Activated CD4-positive, alpha-beta T cell treated with anti-CD3 and anti-CD28 coated beads, Interleukin-2, amount 10 ng/mL, durations not matched to agents 7 days and 5 days (primary cell): ENCODE measurements around the gene UBL7. TPM values are rescaled to one million over a fixed set of nuclear protein-coding genes. Genes with fewer than 3 reads are reported as not detected.
A peak's percentile ranks its signal among the peaks of the same experiment; 100 is the strongest.
"Not testable (repeated sequence)": the region's sequence is repeated elsewhere in the genome, so short reads cannot be mapped to it uniquely, and the experiment has no call there.

ENCODE experiments used
- CTCF ChIA-PET: fragments of 350-600 bp; sonication (Branson Sonifier 250); formaldehyde crosslinking; loops from one replicate; lab custom pipeline; 2021; ENCODE audit warnings: antibody characterized with exemption; lab: Charles Lee
- POLR2A ChIA-PET: fragments of 350-600 bp; sonication (Branson Sonifier 250); formaldehyde crosslinking; loops from one replicate; lab custom pipeline; 2021; ENCODE audit warnings: antibody characterized with exemption; lab: Charles Lee
- DNase-seq: peaks from one replicate; pipeline ENCODE4 v3.0.0-alpha.2; 2020
- H3K27ac Mint-ChIP-seq: one replicate; pipeline ENCODE4 v1.8.0; 2021; ENCODE audit warnings: mild to moderate bottlenecking, moderate library complexity, mixed read lengths
- H3K27me3 Mint-ChIP-seq: one replicate; pipeline ENCODE4 v1.8.0; 2021; ENCODE audit warnings: mixed read lengths
- H3K36me3 Mint-ChIP-seq: one replicate; pipeline ENCODE4 v1.8.0; 2021; ENCODE audit warnings: low read depth, mixed read lengths
- H3K4me1 Mint-ChIP-seq: one replicate; pipeline ENCODE4 v1.8.0; 2021; ENCODE audit warnings: mixed read lengths
- H3K4me3 Mint-ChIP-seq: one replicate; pipeline ENCODE4 v1.8.0; 2021; ENCODE audit warnings: mild to moderate bottlenecking, moderate library complexity, mixed read lengths
- H3K9me3 Mint-ChIP-seq: one replicate; pipeline ENCODE4 v1.8.0; 2021; ENCODE audit warnings: mixed read lengths
- total RNA-seq, 2 experiments: library from RNA; stranded (reverse); gene quantifications; one replicate each; pipeline ENCODE4 v1.2.3, GENCODE V29; 2021

The UBL7 gene
- total RNA-seq, 2 experiments from 2014 or later, result 52.2 to 53.7 TPM

DNA sequence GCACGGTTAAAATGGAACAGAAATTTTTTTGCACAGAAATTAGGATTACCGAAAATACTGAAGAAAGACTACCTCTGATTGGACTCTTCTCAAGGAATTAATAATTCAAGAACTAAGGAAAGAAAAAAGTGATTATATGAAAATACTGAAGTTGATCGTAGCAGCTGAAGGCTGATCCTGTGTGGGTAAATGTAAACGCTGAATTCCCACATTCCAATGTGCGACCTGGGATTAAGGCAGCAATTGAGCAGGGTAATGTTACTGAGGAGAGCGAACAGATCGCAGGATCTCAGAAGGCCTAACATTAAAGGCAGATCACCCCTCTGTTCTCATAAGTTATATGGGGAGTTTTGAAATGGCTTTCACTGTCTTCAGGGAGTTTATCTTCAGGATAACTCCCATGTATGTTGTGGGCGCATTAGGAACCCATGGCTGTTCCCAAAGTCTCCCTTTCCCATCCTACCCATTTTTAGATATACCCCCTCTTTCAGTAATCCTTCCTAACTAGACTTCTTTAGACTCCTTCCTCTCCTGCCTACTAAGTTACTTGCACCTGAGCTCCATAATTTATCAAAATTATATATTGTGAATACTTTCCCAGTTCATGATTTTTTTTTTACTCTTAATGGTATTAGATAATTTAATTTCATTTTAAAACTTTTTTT is 1.0 kb upstream of the UBL7 start:
- Mint-ChIP-seq H3K27ac (peak overlapping the region; percentile 92), H3K4me1 (peaks cover 47% of the 10 kb centered on the region), H3K27me3 (no peaks in the 10 kb centered on the region), H3K4me3 (peak overlapping the region; percentile 90), H3K36me3 (peaks cover 34% of the 10 kb centered on the region), H3K9me3 (peaks cover 4% of the 10 kb centered on the region)
- DNase-seq, result no peak
- ChIA-PET POLR2A (interaction anchor here (0.7 kb wide), 2 partner anchors 10 to 140 kb away, joined by 3 read pairs; no protein-coding TSS in a partner anchor), CTCF (interaction anchor here (0.6 to 1.9 kb wide), 9 partner anchors 11 to 170 kb away, joined by 3 to 7 read pairs (median 5); no protein-coding TSS in a partner anchor)

DNA sequence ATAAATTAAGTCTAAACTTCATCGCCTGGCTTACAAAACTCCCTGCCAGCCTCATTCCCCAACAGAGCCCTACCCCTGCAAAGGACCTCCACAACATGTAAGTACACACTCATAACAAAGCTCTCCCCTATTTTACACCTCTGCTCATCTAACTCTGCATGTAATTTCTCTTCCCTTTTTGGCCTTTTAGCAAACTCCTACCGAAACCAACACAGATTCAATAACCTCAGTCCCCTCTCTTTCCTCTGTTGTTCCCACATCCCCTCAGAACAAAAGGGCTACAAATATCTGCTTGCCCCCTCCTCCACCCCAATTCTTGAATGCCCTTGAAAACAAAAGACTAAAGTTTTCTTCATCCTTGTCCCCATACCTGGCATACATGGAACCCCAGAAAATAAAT is 662 bp downstream of the UBL7 start:
- no peak for DNase-seq
- POLR2A ChIA-PET, result no interaction called here
- peaks cover 4% of the 10 kb centered on the region for H3K9me3 Mint-ChIP-seq
- no peaks in the 10 kb centered on the region for H3K27me3 Mint-ChIP-seq
- peak overlapping the region; percentile 92 for H3K27ac Mint-ChIP-seq
- H3K36me3 Mint-ChIP-seq, result peaks cover 32% of the 10 kb centered on the region
- peaks cover 49% of the 10 kb centered on the region for H3K4me1 Mint-ChIP-seq
- H3K4me3 Mint-ChIP-seq, result peak overlapping the region; percentile 90
- CTCF ChIA-PET, result interaction anchor here (0.6 to 2.1 kb wide), 9 partner anchors 9 to 86 kb away, joined by 3 to 7 read pairs (median 4); no protein-coding TSS in a partner anchor

DNA sequence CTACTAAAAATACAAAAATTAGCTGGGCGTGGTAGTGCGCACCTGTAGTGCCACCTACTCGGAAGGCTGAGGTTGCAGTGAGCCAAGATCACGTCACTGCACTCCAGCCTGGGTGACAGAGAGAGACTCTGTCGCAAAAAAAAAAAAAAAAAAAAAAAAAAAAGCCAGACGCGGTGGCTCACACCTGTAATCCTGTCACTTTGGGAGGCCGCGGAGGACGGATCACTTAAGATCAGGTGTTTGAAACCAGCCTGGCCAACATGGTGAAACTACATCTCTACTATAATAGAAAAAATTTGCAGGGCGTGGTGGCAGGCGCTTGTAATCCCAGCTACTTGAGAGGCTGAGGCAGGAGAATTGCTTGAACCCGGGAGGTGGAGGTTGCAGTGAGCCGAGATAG is 1.2 kb downstream of the UBL7 start:
- POLR2A ChIA-PET, H3K9me3 Mint-ChIP-seq, H3K27me3 Mint-ChIP-seq, DNase-seq: not testable (repeated sequence)
- Mint-ChIP-seq H3K4me3 (peak overlapping the region; percentile 90), H3K27ac (peak overlapping the region; percentile 92), H3K36me3 (peaks cover 34% of the 10 kb centered on the region), H3K4me1 (peaks cover 47% of the 10 kb centered on the region)
- CTCF ChIA-PET, result interaction anchor here (0.6 to 2.1 kb wide), 7 partner anchors 9 to 84 kb away, joined by 3 to 6 read pairs (median 4); no protein-coding TSS in a partner anchor

DNA sequence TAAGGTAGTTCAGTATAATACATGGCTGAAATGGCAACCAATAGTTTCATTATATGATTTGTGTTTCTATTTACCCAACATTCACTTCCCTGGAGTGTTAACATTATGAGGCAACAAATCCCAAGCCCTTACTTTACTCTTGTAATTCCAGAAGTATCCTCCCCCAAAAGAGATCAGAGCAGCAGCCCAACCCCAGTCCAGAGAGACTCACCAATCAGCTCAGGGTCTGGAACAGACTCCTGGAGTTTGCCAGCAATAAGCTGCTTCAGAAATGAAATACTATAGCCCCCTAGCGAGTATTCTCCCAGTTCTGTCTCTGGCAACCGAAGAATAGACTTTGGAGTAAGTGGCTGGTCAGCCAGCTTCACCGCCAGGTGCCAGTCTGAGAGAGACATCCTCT is 2.5 kb downstream of the UBL7 start:
- no peak for DNase-seq
- Mint-ChIP-seq H3K27ac (no peak overlapping the region), H3K36me3 (peaks cover 31% of the 10 kb centered on the region), H3K27me3 (no peaks in the 10 kb centered on the region), H3K9me3 (peaks cover 2% of the 10 kb centered on the region), H3K4me1 (peaks cover 50% of the 10 kb centered on the region), H3K4me3 (no peak overlapping the region)
- POLR2A ChIA-PET, result no interaction called here
- CTCF ChIA-PET, result interaction anchor here (0.7 to 1.3 kb wide), 2 partner anchors 9 to 337 kb away, joined by 3 read pairs; no protein-coding TSS in a partner anchor

DNA sequence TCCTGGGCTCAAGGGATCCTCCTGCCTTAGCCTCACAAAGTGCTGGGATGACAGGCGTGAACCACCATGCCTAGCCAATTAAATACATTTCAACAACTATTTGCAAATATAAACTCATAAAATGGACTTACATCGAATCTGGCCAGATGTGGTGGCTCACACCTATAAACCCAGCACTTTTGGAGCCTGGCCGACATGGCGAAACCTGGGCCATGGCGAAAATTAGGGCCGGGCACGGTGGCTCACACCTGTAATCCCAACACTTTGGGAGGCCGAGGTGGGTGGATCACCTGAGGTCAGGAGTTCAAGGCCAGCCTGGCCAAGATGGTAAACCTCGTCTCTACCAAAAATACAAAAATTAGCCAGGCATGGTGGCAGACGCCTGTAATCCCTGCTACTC is 3.9 kb downstream of the UBL7 start:
- H3K4me3 Mint-ChIP-seq, H3K27me3 Mint-ChIP-seq, POLR2A ChIA-PET, DNase-seq, H3K9me3 Mint-ChIP-seq, H3K27ac Mint-ChIP-seq: not testable (repeated sequence)
- H3K36me3 Mint-ChIP-seq, result peaks cover 28% of the 10 kb centered on the region
- CTCF ChIA-PET, result interaction anchor here (0.6 to 1.3 kb wide), 2 partner anchors 8 to 297 kb away, joined by 3 read pairs; no protein-coding TSS in a partner anchor
- peaks cover 43% of the 10 kb centered on the region for H3K4me1 Mint-ChIP-seq

DNA sequence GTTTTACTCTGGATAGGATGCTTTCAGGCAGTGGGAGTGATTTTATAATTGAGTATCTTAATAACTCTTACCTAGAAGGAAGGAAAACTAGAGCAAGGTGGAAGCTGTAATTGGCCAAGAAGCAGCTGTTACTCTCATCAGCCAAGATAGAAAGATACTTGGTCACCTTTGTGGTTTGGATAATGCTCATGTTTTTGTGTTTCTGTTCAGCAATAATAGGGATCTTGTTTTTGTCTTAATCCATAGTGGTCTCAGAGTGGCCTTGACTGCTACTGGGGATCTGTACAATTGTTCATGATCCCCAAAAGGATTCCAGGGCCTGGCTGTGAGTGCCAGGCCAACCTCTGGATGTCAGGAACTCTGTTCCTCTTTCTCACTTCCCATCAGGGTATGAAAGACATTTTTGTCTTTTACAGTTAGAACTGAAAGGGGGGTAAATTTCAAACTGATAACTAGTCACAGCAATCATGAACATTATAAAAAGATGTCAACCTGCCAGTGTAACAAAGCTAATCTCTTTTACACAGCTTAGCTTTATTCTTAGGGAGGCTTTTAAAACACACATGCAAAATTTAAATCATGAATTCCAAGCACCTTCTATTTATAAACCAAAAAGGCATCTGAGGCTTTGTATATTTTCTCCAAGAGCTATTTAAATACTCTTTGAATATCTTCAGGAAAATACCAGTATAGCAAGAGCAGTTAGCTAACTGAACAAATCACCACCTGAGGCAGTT is 6.0 kb downstream of the UBL7 start:
- Mint-ChIP-seq H3K36me3 (peaks cover 30% of the 10 kb centered on the region), H3K4me1 (peaks cover 32% of the 10 kb centered on the region), H3K27ac (peak overlapping the region; percentile 71), H3K9me3 (no peaks in the 10 kb centered on the region), H3K4me3 (no peak overlapping the region), H3K27me3 (no peaks in the 10 kb centered on the region)
- CTCF ChIA-PET, result interaction anchor here (0.7 to 2.1 kb wide), 10 partner anchors 9 to 82 kb away, joined by 3 to 9 read pairs (median 3); no protein-coding TSS in a partner anchor
- DNase-seq, result no peak
- POLR2A ChIA-PET, result no interaction called here

DNA sequence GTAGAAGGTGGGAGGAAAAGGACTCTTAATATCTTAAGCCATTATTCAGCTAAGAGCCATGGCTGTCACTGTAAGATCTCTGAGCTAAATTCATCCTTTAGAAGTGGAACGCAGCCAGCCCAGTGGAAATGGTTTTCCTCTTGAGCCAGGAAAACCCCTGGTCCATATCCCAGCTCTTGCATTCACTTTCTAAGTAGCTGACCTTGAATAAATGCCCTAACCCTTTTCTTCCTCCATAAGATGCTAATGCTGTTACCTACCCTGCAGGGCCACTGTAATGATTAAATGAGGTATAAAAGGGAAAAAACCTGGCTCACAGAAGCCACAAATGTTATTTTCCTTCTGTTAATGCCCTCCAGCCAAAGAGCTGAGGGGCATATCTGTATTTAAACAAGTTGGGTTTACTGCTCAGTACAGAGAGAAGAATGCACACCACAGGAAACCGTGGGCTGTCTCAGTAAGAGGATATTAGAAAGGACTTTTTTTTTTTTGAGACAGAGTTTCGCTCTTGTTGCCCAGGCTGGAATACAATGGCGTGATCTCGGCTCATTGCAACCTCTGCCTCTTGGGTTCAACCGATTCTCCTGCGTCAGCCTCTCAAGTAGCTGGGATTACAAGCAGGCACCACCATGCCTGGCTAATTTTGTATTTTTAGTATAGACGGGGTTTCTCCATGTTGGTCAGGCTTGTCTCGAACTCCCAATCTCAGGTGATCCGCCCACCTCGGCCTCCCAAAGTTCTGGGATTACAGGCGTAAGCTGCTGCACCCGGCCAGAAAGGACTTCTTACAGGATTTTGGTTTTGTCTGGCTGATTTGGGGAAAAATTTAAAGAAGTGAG is 6.8 kb downstream of the UBL7 start:
- no peaks in the 10 kb centered on the region for H3K27me3 Mint-ChIP-seq
- H3K4me1 Mint-ChIP-seq, result peaks cover 32% of the 10 kb centered on the region
- no peaks in the 10 kb centered on the region for H3K9me3 Mint-ChIP-seq
- no peak overlapping the region for H3K4me3 Mint-ChIP-seq
- DNase-seq, result no peak
- ChIA-PET POLR2A (no interaction called here), CTCF (interaction anchor here (1.0 to 2.1 kb wide), 9 partner anchors 10 to 203 kb away, joined by 3 to 9 read pairs (median 4); no protein-coding TSS in a partner anchor)
- peaks cover 36% of the 10 kb centered on the region for H3K36me3 Mint-ChIP-seq
- peak overlapping the region; percentile 71 for H3K27ac Mint-ChIP-seq

DNA sequence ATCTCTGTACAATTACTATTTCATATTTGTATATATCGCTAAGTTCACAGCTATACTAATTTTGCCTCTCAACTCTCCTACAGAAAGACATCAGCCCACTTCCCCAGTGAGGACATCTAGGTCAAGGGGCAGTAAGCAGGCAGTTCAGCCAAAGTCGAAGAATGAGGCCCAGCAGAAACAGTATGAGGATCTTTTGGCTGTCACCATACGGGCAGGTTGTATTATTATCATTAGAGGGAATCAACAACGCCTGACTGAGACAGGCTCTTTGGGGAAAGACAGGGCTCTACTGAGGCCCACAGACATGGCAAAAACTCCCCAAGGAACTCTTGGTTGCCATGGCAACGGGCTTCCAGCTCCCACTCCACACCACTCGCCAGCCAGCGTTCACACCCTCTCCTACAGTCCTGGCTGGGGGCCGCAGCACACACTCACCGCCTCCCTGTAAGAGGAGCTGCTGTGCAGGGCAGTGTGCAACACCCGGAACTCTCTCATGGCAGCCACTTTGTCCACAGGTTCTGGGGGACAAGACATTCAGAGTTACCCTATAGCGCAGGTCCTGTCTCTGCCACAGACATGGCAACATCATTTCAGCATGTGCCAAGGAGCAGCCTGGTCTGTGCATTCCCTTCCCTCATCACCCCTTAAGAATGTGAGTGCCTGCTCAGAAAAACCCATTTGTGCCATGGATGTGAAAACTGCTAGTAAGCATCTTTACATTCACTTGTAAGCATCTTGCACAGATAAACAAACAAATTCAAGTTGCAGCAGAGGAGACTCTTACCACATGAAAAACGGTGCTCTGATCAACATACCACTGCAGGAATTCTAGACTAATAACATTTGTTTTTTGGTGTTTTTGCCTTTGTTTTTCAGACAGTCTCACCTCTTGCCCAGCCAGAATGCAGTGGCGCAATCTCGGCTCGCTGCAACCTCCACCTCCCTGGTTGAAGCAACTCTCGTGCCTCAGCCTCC is 8.8 kb downstream of the UBL7 start:
- CTCF ChIA-PET, result interaction anchor here (3.4 to 5.2 kb wide), 2 partner anchors 13 to 69 kb away, joined by 18 to 27 read pairs; no protein-coding TSS in a partner anchor
- H3K27me3 Mint-ChIP-seq, result no peaks in the 10 kb centered on the region
- H3K4me1 Mint-ChIP-seq, result peaks cover 25% of the 10 kb centered on the region
- no peaks in the 10 kb centered on the region for H3K9me3 Mint-ChIP-seq
- H3K4me3 Mint-ChIP-seq, result no peak overlapping the region
- POLR2A ChIA-PET, result no interaction called here
- H3K27ac Mint-ChIP-seq, result no peak overlapping the region
- DNase-seq, result no peak
- peaks cover 35% of the 10 kb centered on the region for H3K36me3 Mint-ChIP-seq

DNA sequence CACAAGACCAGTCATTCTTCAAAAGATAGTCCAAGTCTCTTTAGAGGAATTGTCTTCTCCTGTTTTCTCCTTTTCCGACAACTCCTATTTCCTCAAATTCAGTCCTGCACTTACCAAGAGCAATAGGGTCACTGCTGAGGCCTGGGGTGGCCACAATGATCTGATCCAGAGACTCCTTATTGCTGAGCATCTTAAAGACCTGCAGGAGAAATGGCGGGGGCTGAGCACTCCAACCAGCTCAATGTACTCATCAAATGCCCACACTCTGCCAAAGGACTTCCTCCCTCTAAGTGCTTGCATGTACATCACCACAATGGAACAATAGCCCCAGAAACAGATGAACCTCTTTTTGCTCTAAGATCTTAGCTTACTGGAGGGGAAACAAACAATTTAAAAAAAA is 9.6 kb downstream of the UBL7 start:
- Mint-ChIP-seq H3K4me1 (peaks cover 22% of the 10 kb centered on the region), H3K9me3 (no peaks in the 10 kb centered on the region), H3K27ac (no peak overlapping the region), H3K36me3 (peaks cover 37% of the 10 kb centered on the region), H3K4me3 (no peak overlapping the region), H3K27me3 (no peaks in the 10 kb centered on the region)
- ChIA-PET POLR2A (no interaction called here), CTCF (interaction anchor here (1.4 to 5.2 kb wide), 4 partner anchors 9 to 68 kb away, joined by 6 to 27 read pairs (median 12); partner anchors contain the start of gene UBL7)
- no peak for DNase-seq

DNA sequence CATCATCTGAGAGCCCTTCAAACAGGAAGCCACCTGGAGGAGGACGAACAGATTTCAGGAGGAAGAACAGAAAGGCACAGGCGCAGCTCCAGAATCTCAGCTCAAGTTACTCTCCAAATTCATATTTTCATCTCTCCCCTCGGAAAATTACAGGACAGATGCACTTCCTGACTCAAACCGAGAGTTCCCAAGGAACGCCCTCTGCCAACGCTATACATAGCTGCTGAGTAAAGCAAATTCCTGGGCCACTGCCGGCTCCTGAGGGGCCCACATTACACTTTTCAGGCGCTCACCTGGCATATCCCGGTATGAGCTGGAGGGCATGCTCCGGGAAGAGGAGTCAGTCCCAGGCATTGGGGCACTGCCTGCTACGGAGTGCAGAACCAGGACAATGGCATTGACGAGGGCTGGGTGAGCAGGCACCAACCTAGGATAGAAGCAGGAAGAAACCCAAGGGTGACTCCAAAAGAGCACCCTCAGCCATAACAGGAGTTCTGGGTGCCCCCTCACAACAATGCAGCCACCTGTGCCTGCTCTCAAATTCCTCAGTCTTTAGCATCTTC is 11.2 kb downstream of the UBL7 start:
- no peak overlapping the region for H3K4me3 Mint-ChIP-seq
- H3K9me3 Mint-ChIP-seq, result no peaks in the 10 kb centered on the region
- H3K36me3 Mint-ChIP-seq, result peaks cover 32% of the 10 kb centered on the region

DNA sequence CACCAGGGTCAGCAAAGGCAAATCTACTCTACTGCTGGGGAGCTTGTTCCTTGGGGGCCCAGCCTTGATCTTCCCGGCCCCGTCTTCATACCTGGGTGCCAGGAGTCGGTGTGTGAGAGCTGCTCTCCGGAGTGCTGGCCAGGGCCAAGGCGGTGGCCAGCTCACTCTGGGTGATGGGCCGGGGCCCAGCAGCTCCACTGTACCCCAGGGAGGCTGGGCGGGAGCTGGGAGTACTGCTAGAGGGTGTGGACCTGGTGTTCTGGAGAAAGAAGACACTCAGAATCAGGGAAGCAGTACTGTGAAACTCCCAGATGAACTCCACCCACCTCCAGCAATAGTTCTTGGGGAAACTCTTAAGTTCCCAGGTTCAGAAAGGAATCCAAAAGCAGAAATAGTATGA is 11.9 kb downstream of the UBL7 start:
- ChIA-PET CTCF (interaction anchor here (0.6 to 5.2 kb wide), 9 partner anchors 7 to 185 kb away, joined by 3 to 27 read pairs (median 5); partner anchors contain the start of gene UBL7), POLR2A (interaction anchor here (0.6 kb wide), 1 partner anchor 12 kb away, joined by 3 read pairs; no protein-coding TSS in a partner anchor)
- H3K4me1 Mint-ChIP-seq, result peaks cover 10% of the 10 kb centered on the region
- peaks cover 29% of the 10 kb centered on the region for H3K36me3 Mint-ChIP-seq
- DNase-seq, result no peak
- H3K4me3 Mint-ChIP-seq, result no peak overlapping the region
- H3K27ac Mint-ChIP-seq, result no peak overlapping the region
- H3K9me3 Mint-ChIP-seq, result no peaks in the 10 kb centered on the region
- H3K27me3 Mint-ChIP-seq, result no peaks in the 10 kb centered on the region

More for the DNA sequence above, 11.2 kb downstream of the UBL7 start:
- ChIA-PET POLR2A (interaction anchor here (0.6 kb wide), 1 partner anchor 12 kb away, joined by 3 read pairs; no protein-coding TSS in a partner anchor), CTCF (interaction anchor here (0.6 to 5.2 kb wide), 10 partner anchors 8 to 184 kb away, joined by 3 to 27 read pairs (median 4); partner anchors contain the start of gene UBL7)
- Mint-ChIP-seq H3K27ac (no peak overlapping the region), H3K27me3 (no peaks in the 10 kb centered on the region), H3K4me1 (peaks cover 16% of the 10 kb centered on the region)
- DNase-seq, result no peak
